Neural crest cell (in vitro differentiated cells): Measurements from ENCODE around the gene PRR11. TPM values are rescaled to one million over a fixed set of nuclear protein-coding genes. Genes with fewer than 3 reads are reported as not detected.
"Not testable (repeated sequence)": the region's sequence is repeated elsewhere in the genome, so short reads cannot be mapped to it uniquely, and the experiment has no call there.

Experiments used
- DNase-seq: peaks from one replicate; pipeline ENCODE4 v3.0.0; 2021; ENCODE audit warnings: low read depth, mixed read lengths, low spot score
- H3K27ac Mint-ChIP-seq: one replicate; pipeline ENCODE4 v1.8.0; 2021; ENCODE audit warnings: mild to moderate bottlenecking, mixed read lengths; ENCODE audit not compliant: unreplicated experiment
- H3K27me3 Mint-ChIP-seq: 2 replicates; pipeline ENCODE4 v1.8.0; 2021; ENCODE audit warnings: low read depth, mild to moderate bottlenecking, mixed read lengths
- H3K36me3 Mint-ChIP-seq: 2 replicates; pipeline ENCODE4 v1.8.0; 2021; ENCODE audit warnings: low read depth, mild to moderate bottlenecking, mixed read lengths
- H3K4me1 Mint-ChIP-seq: 2 replicates; pipeline ENCODE4 v1.8.0; 2021; ENCODE audit warnings: mixed read lengths
- H3K4me3 Mint-ChIP-seq: one replicate; pipeline ENCODE4 v1.8.0; 2021; ENCODE audit warnings: mild to moderate bottlenecking, mixed read lengths
- H3K9me3 Mint-ChIP-seq: 2 replicates; pipeline ENCODE4 v1.8.0; 2021; ENCODE audit warnings: mixed read lengths
- CTCF ChIP-seq: fragments of 200-600 bp; sonication (generic); conservative IDR thresholded peaks from 2 replicates; pipeline ENCODE4 v1.5.0; 2021; ENCODE audit warnings: antibody characterized with exemption, mild to moderate bottlenecking
- total RNA-seq: library from RNA; stranded (reverse); gene quantifications from 2 replicates; pipeline ENCODE4 v1.2.1, GENCODE V29; 2021

The PRR11 gene
- total RNA-seq, 1 donor from 2014 or later = 77.2 TPM

GRCh38 chr17:59219370-59219769, 63.8 kb downstream of the PRR11 start:
- DNase-seq = no peak
- H3K4me1 Mint-ChIP-seq = peaks cover 18% of the 10 kb centered on the region
- TF ChIP-seq CTCF = no peak

GRCh38 chr17:59219992-59220327, 64.4 kb downstream of the PRR11 start:
- no peaks in the 10 kb centered on the region for H3K9me3 Mint-ChIP-seq
- H3K36me3 Mint-ChIP-seq = no peaks in the 10 kb centered on the region
- TF ChIP-seq CTCF = no peak
- DNase-seq = no peak
- H3K4me3 Mint-ChIP-seq = peak overlapping the region; percentile 95
- peaks cover 18% of the 10 kb centered on the region for H3K4me1 Mint-ChIP-seq
- no peaks in the 10 kb centered on the region for H3K27me3 Mint-ChIP-seq
- H3K27ac Mint-ChIP-seq = peak overlapping the region; percentile 95

More at GRCh38 chr17:59219370-59219769, 63.8 kb downstream of the PRR11 start:
- Mint-ChIP-seq H3K36me3 (peaks cover 3% of the 10 kb centered on the region), H3K4me3 (peak overlapping the region; percentile 95), H3K27me3 (no peaks in the 10 kb centered on the region), H3K9me3 (no peaks in the 10 kb centered on the region), H3K27ac (peak overlapping the region; percentile 95)

GRCh38 chr17:59220328-59221158, 65.0 kb downstream of the PRR11 start, which contains the start of gene GDPD1:
TSS of gene GDPD1 (plus strand) at chr17:59220511. CDS start at chr17:59220610, 99 bp downstream.
- Mint-ChIP-seq H3K9me3 (no peaks in the 10 kb centered on the region), H3K4me1 (peaks cover 18% of the 10 kb centered on the region), H3K27me3 (no peaks in the 10 kb centered on the region), H3K4me3 (peak within 1 kb of the TSS; percentile 95), H3K36me3 (no peaks in the 10 kb centered on the region), H3K27ac (peak within 1 kb of the TSS; percentile 98)
- TF ChIP-seq CTCF = peak; percentile 74
- peak; percentile 95 for DNase-seq

- no peaks in the 10 kb centered on the region for H3K27me3 Mint-ChIP-seq
- DNase-seq = no peak
- no peaks in the 10 kb centered on the region for H3K36me3 Mint-ChIP-seq
- no peaks in the 10 kb centered on the region for H3K9me3 Mint-ChIP-seq
- H3K4me1 Mint-ChIP-seq = peaks cover 18% of the 10 kb centered on the region
- TF ChIP-seq CTCF = no peak
- H3K27ac Mint-ChIP-seq = peak overlapping the region; percentile 98
- H3K4me3 Mint-ChIP-seq = peak overlapping the region; percentile 95
Observed at GRCh38 chr17:59221159-59221847, 65.8 kb downstream of the PRR11 start.

- Mint-ChIP-seq H3K9me3 (no peaks in the 10 kb centered on the region), H3K4me1 (peaks cover 18% of the 10 kb centered on the region), H3K36me3 (no peaks in the 10 kb centered on the region), H3K27me3 (no peaks in the 10 kb centered on the region), H3K27ac (no peak overlapping the region), H3K4me3 (peak overlapping the region; percentile 54)
- DNase-seq = no peak
- TF ChIP-seq CTCF = no peak
Observed at GRCh38 chr17:59223813-59224212, 68.3 kb downstream of the PRR11 start.

GRCh38 chr17:59228588-59228987, 73.0 kb downstream of the PRR11 start:
- H3K27me3 Mint-ChIP-seq, H3K4me3 Mint-ChIP-seq, DNase-seq, H3K4me1 Mint-ChIP-seq, H3K9me3 Mint-ChIP-seq, H3K36me3 Mint-ChIP-seq, H3K27ac Mint-ChIP-seq: not testable (repeated sequence)
